ENCODE data around the gene MTCL3.

MTCL3 gene

GRCh38 chr6:127510876-127511275 lies 8.3 kb downstream of the MTCL3 start:
- DNase-seq (ENCODE audit: extremely low read depth, low read depth) = no peak
- no peak for TF ChIP-seq CTCF (IDR thresholded peaks at IDR 0.05; ENCODE audit: low read depth, low read length, missing control alignments)

GRCh38 chr6:127506894-127507293 lies 12.2 kb downstream of the MTCL3 start:
- H3K4me3 ChIP-seq (replicated peaks; ENCODE audit: low read depth, low read length) = no peak overlapping the region
- no peak for TF ChIP-seq CTCF (IDR thresholded peaks at IDR 0.05; ENCODE audit: low read depth, low read length, missing control alignments)

More at GRCh38 chr6:127510876-127511275, 8.3 kb downstream of the MTCL3 start:
- H3K4me3 ChIP-seq (replicated peaks; ENCODE audit: low read depth, low read length) = no peak overlapping the region

GRCh38 chr6:127503022-127503421 lies 16.1 kb downstream of the MTCL3 start:
- no peak for TF ChIP-seq CTCF (IDR thresholded peaks at IDR 0.05; ENCODE audit: low read depth, low read length, missing control alignments)
- no peak for DNase-seq (ENCODE audit: extremely low read depth, low read depth)
- H3K4me3 ChIP-seq (replicated peaks; ENCODE audit: low read depth, low read length) = no peak overlapping the region

More at GRCh38 chr6:127506894-127507293, 12.2 kb downstream of the MTCL3 start:
- DNase-seq (ENCODE audit: extremely low read depth, low read depth) = no peak

- no peak for TF ChIP-seq CTCF (IDR thresholded peaks at IDR 0.05; ENCODE audit: low read depth, low read length, missing control alignments)
- no peak overlapping the region for H3K4me3 ChIP-seq (replicated peaks; ENCODE audit: low read depth, low read length)
- no peak for DNase-seq (ENCODE audit: extremely low read depth, low read depth)
These were observed 21.7 kb downstream of the MTCL3 start for GRCh38 chr6:127497410-127497809.

- H3K4me3 ChIP-seq (replicated peaks; ENCODE audit: low read depth, low read length) = no peak overlapping the region
- TF ChIP-seq CTCF (IDR thresholded peaks at IDR 0.05; ENCODE audit: low read depth, low read length, missing control alignments) = no peak
- DNase-seq (ENCODE audit: extremely low read depth, low read depth) = no peak
These were observed 22.7 kb downstream of the MTCL3 start for GRCh38 chr6:127496471-127496870.

GRCh38 chr6:127494240-127494767 lies 24.8 kb downstream of the MTCL3 start:
- H3K4me3 ChIP-seq (replicated peaks; ENCODE audit: low read depth, low read length) = no peak overlapping the region
- no peak for TF ChIP-seq CTCF (IDR thresholded peaks at IDR 0.05; ENCODE audit: low read depth, low read length, missing control alignments)
- no peak for DNase-seq (ENCODE audit: extremely low read depth, low read depth)

GRCh38 chr6:127489248-127489647 lies 29.9 kb downstream of the MTCL3 start:
- DNase-seq (ENCODE audit: extremely low read depth, low read depth) = no peak
- TF ChIP-seq CTCF (IDR thresholded peaks at IDR 0.05; ENCODE audit: low read depth, low read length, missing control alignments) = no peak
- no peak overlapping the region for H3K4me3 ChIP-seq (replicated peaks; ENCODE audit: low read depth, low read length)
